SK-N-DZ (cell line): ENCODE data around the gene THEM5.
"Not testable (repeated sequence)": the region's sequence is repeated elsewhere in the genome, so short reads cannot be mapped to it uniquely, and the experiment has no call there.

Experiments
- DNase-seq: peaks from one replicate; pipeline ENCODE4 v3.0.0-alpha.2; 2015; ENCODE audit warnings: low spot score

Gene THEM5

GRCh38 chr1:151867765-151868411 lies 14.4 kb upstream of the THEM5 start:
- DNase-seq, result no peak

GRCh38 chr1:151867321-151867720 lies 13.8 kb upstream of the THEM5 start:
- DNase-seq, result no peak

GRCh38 chr1:151864411-151864810 lies 10.9 kb upstream of the THEM5 start:
- no peak for DNase-seq

- no peak for DNase-seq
These were observed 9.1 kb upstream of the THEM5 start for GRCh38 chr1:151862604-151863003.

- DNase-seq, result no peak
These were observed 7.1 kb upstream of the THEM5 start for GRCh38 chr1:151860504-151861187.

- no peak for DNase-seq
These were observed 6.4 kb upstream of the THEM5 start for GRCh38 chr1:151859891-151860293.

GRCh38 chr1:151858886-151859665 lies 5.6 kb upstream of the THEM5 start:
- no peak for DNase-seq

GRCh38 chr1:151858030-151858746 lies 4.7 kb upstream of the THEM5 start:
- DNase-seq, result no peak

GRCh38 chr1:151855933-151856332 lies 2.4 kb upstream of the THEM5 start:
- no peak for DNase-seq

- DNase-seq, result not testable (repeated sequence)
These were observed 2.0 kb upstream of the THEM5 start for GRCh38 chr1:151855516-151855915.

GRCh38 chr1:151854658-151855057 lies 1.1 kb upstream of the THEM5 start:
- DNase-seq, result no peak

- no peak for DNase-seq
These were observed 779 bp downstream of the THEM5 start for GRCh38 chr1:151852733-151853132.

GRCh38 chr1:151851886-151852285 lies 1.6 kb downstream of the THEM5 start:
- DNase-seq, result no peak

GRCh38 chr1:151849871-151850270 lies 3.6 kb downstream of the THEM5 start:
- DNase-seq, result no peak

- DNase-seq, result no peak
These were observed 4.4 kb downstream of the THEM5 start for GRCh38 chr1:151849126-151849525.

GRCh38 chr1:151847867-151848596 lies 5.5 kb downstream of the THEM5 start:
- no peak for DNase-seq

GRCh38 chr1:151846686-151847237 lies 6.8 kb downstream of the THEM5 start:
- DNase-seq, result no peak

GRCh38 chr1:151846062-151846568 lies 7.4 kb downstream of the THEM5 start:
- no peak for DNase-seq

- no peak for DNase-seq
These were observed 10.1 kb downstream of the THEM5 start for GRCh38 chr1:151843398-151843797.

- no peak for DNase-seq
These were observed 12.4 kb downstream of the THEM5 start for GRCh38 chr1:151841141-151841540.

- DNase-seq, result no peak
These were observed 13.1 kb downstream of the THEM5 start for GRCh38 chr1:151840421-151840820.
